Tibial nerve (tissue), 3 donors: ENCODE results near the gene DHCR7.

Experiments used
- CTCF ChIP-seq, 5 experiments: fragments of 200-600 bp in 3 of 5; fragments of 450-650 bp in 2 of 5; sonication (generic) in 3 of 5; IDR thresholded peaks; one replicate each; pipeline ENCODE4 v1.5.1; 2016 to 2019; ENCODE audit warnings: antibody characterized with exemption in 5 of 5, mild to moderate bottlenecking in 3 of 5, moderate library complexity in 2 of 5
- POLR2A ChIP-seq, 2 donors: fragments of 450-650 bp; IDR thresholded peaks; one replicate each; pipeline ENCODE4 v1.6.1; 2017; ENCODE audit warnings: antibody characterized with exemption in 2 of 2, mild to moderate bottlenecking in 2 of 2, moderate library complexity in 2 of 2

- no peak for TF ChIP-seq CTCF (IDR thresholded peaks at IDR 0.05)
- no peak for TF ChIP-seq POLR2A (IDR thresholded peaks at IDR 0.05)
Measured at GRCh38 chr11:71442123-71442522, 6.1 kb downstream of the DHCR7 start.
